ENCODE results near the gene KCNJ10. TPM values are rescaled to one million over a fixed set of nuclear protein-coding genes. Genes with fewer than 3 reads are reported as not detected.

The KCNJ10 gene
- total and polyA plus RNA-seq, 8 donors, result 0.05 to 0.09 (median 0.08) TPM; not detected in 5

GRCh38 chr1:159952932-159953331, 117.0 kb downstream of the KCNJ10 start:
- no peaks in the 10 kb centered on the region for H3K9me3 ChIP-seq
- H3K27me3 ChIP-seq, result no peaks in the 10 kb centered on the region
- ATAC-seq (no peak), DNase-seq (no peak), FAIRE-seq (no peak)
- no peak for TF ChIP-seq CTCF (IDR thresholded peaks at IDR 0.05)
- H3K4me3 ChIP-seq, result no peak overlapping the region
- H3K36me3 ChIP-seq, result no peaks in the 10 kb centered on the region
- intact Hi-C loops (cut with DNase I), result no loop called here
- H3K4me1 ChIP-seq, result peaks cover 5 to 9% (median 9%) of the 10 kb centered on the region in 3 donors
- H3K27ac ChIP-seq, result no peak overlapping the region
- WGBS, 2 donors, result 80 to 87% methylated on average over 5 of the region's 5 CpGs

- Histone ChIP-seq H3K9me3 (no peaks in the 10 kb centered on the region), H3K4me3 (no peak overlapping the region), H3K27ac (no peak overlapping the region), H3K27me3 (no peaks in the 10 kb centered on the region), H3K36me3 (no peaks in the 10 kb centered on the region), H3K4me1 (peaks cover 2 to 8% (median 3%) of the 10 kb centered on the region in 3 donors)
- no peak for FAIRE-seq
- WGBS, 2 donors, result 66 to 84% methylated on average over 1 of the region's 1 CpG
- DNase-seq, result no peak
- ATAC-seq, result no peak
- TF ChIP-seq CTCF (IDR thresholded peaks at IDR 0.05), result no peak
- intact Hi-C loops (cut with DNase I), result no loop called here
Observed at GRCh38 chr1:159951551-159951950, 118.4 kb downstream of the KCNJ10 start.

GRCh38 chr1:159951016-159951415, 118.9 kb downstream of the KCNJ10 start:
- no peak for FAIRE-seq
- Histone ChIP-seq H3K27me3 (no peaks in the 10 kb centered on the region), H3K4me3 (no peak overlapping the region), H3K36me3 (no peaks in the 10 kb centered on the region), H3K4me1 (peaks cover 3 to 12% (median 4%) of the 10 kb centered on the region in 3 donors), H3K9me3 (no peaks in the 10 kb centered on the region), H3K27ac (no peak overlapping the region)
- no peak for TF ChIP-seq CTCF (IDR thresholded peaks at IDR 0.05)
- ATAC-seq, result no peak
- 53 to 59% methylated on average over 2 of the region's 2 CpGs for WGBS, 2 donors
- intact Hi-C loops (cut with DNase I), result no loop called here
- no peak for DNase-seq

- DNase-seq (no peak), ATAC-seq (no peak), FAIRE-seq (no peak)
- no peaks in the 10 kb centered on the region for H3K9me3 ChIP-seq
- peaks cover 3 to 12% (median 4%) of the 10 kb centered on the region in 3 donors for H3K4me1 ChIP-seq
- H3K27me3 ChIP-seq, result no peaks in the 10 kb centered on the region
- 93 to 94% methylated on average over 4 of the region's 4 CpGs for WGBS, 2 donors
- H3K36me3 ChIP-seq, result no peaks in the 10 kb centered on the region
- intact Hi-C loops (cut with DNase I), result no loop called here
- no peak overlapping the region for H3K4me3 ChIP-seq
- H3K27ac ChIP-seq, result no peak overlapping the region
- no peak for TF ChIP-seq CTCF (IDR thresholded peaks at IDR 0.05)
Observed at GRCh38 chr1:159949981-159950381, 120.0 kb downstream of the KCNJ10 start.

GRCh38 chr1:159949123-159949522, 120.8 kb downstream of the KCNJ10 start:
- peaks cover 3 to 12% (median 4%) of the 10 kb centered on the region in 3 donors for H3K4me1 ChIP-seq
- WGBS, 2 donors, result 49 to 54% methylated on average over 6 of the region's 6 CpGs
- H3K27me3 ChIP-seq, result no peaks in the 10 kb centered on the region
- no peak for DNase-seq
- no peak for TF ChIP-seq CTCF (IDR thresholded peaks at IDR 0.05)
- H3K9me3 ChIP-seq, result no peaks in the 10 kb centered on the region
- H3K36me3 ChIP-seq, result no peaks in the 10 kb centered on the region
- FAIRE-seq, result no peak
- no peak overlapping the region for H3K27ac ChIP-seq
- no peak for ATAC-seq
- intact Hi-C loops (cut with DNase I), result no loop called here
- no peak overlapping the region for H3K4me3 ChIP-seq

Other genes with a start within 250 kb of the KCNJ10 start
- gene SLAMF8, start 243.3 kb downstream of the KCNJ10 start, total RNA-seq, result 1 to 10 TPM in 3 of 6 donors, under 1 TPM in 2, not detected in 1; 0.38 to 8.8 (median 1.7) TPM
- gene SLAMF8, start 243.3 kb downstream of the KCNJ10 start, polyA plus RNA-seq, result under 1 TPM; 0.45 to 0.46 TPM
- gene VSIG8, start 207.5 kb downstream of the KCNJ10 start, total RNA-seq, result not detected
- under 1 TPM; 0.16 to 0.27 TPM for gene VSIG8, start 207.5 kb downstream of the KCNJ10 start, polyA plus RNA-seq
- gene CFAP45, start 170.0 kb downstream of the KCNJ10 start, total RNA-seq, result under 1 TPM in 4 of 6 donors, not detected in 2; 0.16 to 0.54 (median 0.31) TPM
- gene CFAP45, start 170.0 kb downstream of the KCNJ10 start, polyA plus RNA-seq, result 1 to 10 TPM in 1 of 2 donors, under 1 TPM in 1; 0.80 to 1.5 TPM
- gene TAGLN2, start 144.7 kb downstream of the KCNJ10 start, total RNA-seq, result 100 to 1,000 TPM in 4 of 6 donors, 10 to 100 TPM in 2; 93.2 to 242 (median 117) TPM
- gene TAGLN2, start 144.7 kb downstream of the KCNJ10 start, polyA plus RNA-seq, result 100 to 1,000 TPM; 198 to 200 TPM
- 1 to 10 TPM in 5 of 6 donors, under 1 TPM in 1; 0.83 to 4.3 (median 1.5) TPM for gene IGSF9, start 124.5 kb downstream of the KCNJ10 start, total RNA-seq
- gene IGSF9, start 124.5 kb downstream of the KCNJ10 start, polyA plus RNA-seq, result 1 to 10 TPM; 3.0 to 5.4 TPM
- gene SLAMF9, start 115.9 kb downstream of the KCNJ10 start, total RNA-seq, result not detected
- not detected for gene SLAMF9, start 115.9 kb downstream of the KCNJ10 start, polyA plus RNA-seq
- 1 to 10 TPM; 4.0 to 7.6 (median 5.2) TPM for gene PIGM, start 38.2 kb downstream of the KCNJ10 start, total RNA-seq
- 1 to 10 TPM; 2.7 to 4.2 TPM for gene PIGM, start 38.2 kb downstream of the KCNJ10 start, polyA plus RNA-seq
- not detected for gene KCNJ9, start 11.4 kb upstream of the KCNJ10 start, total RNA-seq
- gene KCNJ9, start 11.4 kb upstream of the KCNJ10 start, polyA plus RNA-seq, result under 1 TPM; 0.02 to 0.04 TPM
- gene IGSF8, start 28.5 kb upstream of the KCNJ10 start, total RNA-seq, result 10 to 100 TPM; 12.9 to 24.5 (median 16.5) TPM
- 10 to 100 TPM; 24.7 TPM for gene IGSF8, start 28.5 kb upstream of the KCNJ10 start, polyA plus RNA-seq
- 1 to 10 TPM in 1 of 6 donors, under 1 TPM in 5; 0.34 to 2.7 (median 0.45) TPM for gene ATP1A2, start 45.6 kb upstream of the KCNJ10 start, total RNA-seq
- 1 to 10 TPM in 1 of 2 donors, under 1 TPM in 1; 0.89 to 1.6 TPM for gene ATP1A2, start 45.6 kb upstream of the KCNJ10 start, polyA plus RNA-seq
- gene ATP1A4, start 81.4 kb upstream of the KCNJ10 start, total RNA-seq, result not detected
- gene ATP1A4, start 81.4 kb upstream of the KCNJ10 start, polyA plus RNA-seq, result not detected
- not detected for gene CASQ1, start 120.4 kb upstream of the KCNJ10 start, total RNA-seq
- gene CASQ1, start 120.4 kb upstream of the KCNJ10 start, polyA plus RNA-seq, result under 1 TPM in 1 of 2 donors, not detected in 1; 0.14 TPM
- gene PEA15, start 135.2 kb upstream of the KCNJ10 start, total RNA-seq, result 10 to 100 TPM; 15.0 to 47.3 (median 23.0) TPM
- gene PEA15, start 135.2 kb upstream of the KCNJ10 start, polyA plus RNA-seq, result 10 to 100 TPM; 37.3 to 52.3 TPM
- gene DCAF8, start 192.4 kb upstream of the KCNJ10 start, total RNA-seq, result 10 to 100 TPM; 51.1 to 93.0 (median 74.5) TPM
- 100 to 1,000 TPM in 1 of 2 donors, 10 to 100 TPM in 1; 98.8 to 122 TPM for gene DCAF8, start 192.4 kb upstream of the KCNJ10 start, polyA plus RNA-seq
- gene PEX19, start 215.0 kb upstream of the KCNJ10 start, total RNA-seq, result 10 to 100 TPM; 15.0 to 27.9 (median 22.6) TPM
- 10 to 100 TPM in 1 of 2 donors, 1 to 10 TPM in 1; 6.8 to 18.0 TPM for gene PEX19, start 215.0 kb upstream of the KCNJ10 start, polyA plus RNA-seq

Data from pancreas (tissue), 10 donors.